ENCODE data around the gene TRAF7. TPM values are rescaled to one million over a fixed set of nuclear protein-coding genes. Genes with fewer than 3 reads are reported as not detected.

The TRAF7 gene
- total RNA-seq, 2 experiments from 2014 or later = 19.9 to 24.0 TPM

- no peaks in the 10 kb centered on the region for H3K27me3 ChIP-seq (ENCODE audit: control insufficient read depth in 1 of 2, insufficient read depth in 2 of 2, low read length in 2 of 2)
- peaks cover 14% of the 10 kb centered on the region for H3K36me3 ChIP-seq (ENCODE audit: insufficient read depth, low read length)
- intact Hi-C loops (cut with DNase I, micrococcal nuclease) = no loop called here
- H3K9me3 ChIP-seq (ENCODE audit: control insufficient read depth in 1 of 2, insufficient read depth in 1 of 2, low read length in 2 of 2) = peaks cover 0 to 11% of the 10 kb centered on the region in 2 experiments
- no peak for TF ChIP-seq CTCF (IDR thresholded peaks at IDR 0.05)
- POLR2A ChIA-PET = no interaction called here
- H3K4me1 ChIP-seq (ENCODE audit: insufficient read depth, low read length) = peaks cover 41% of the 10 kb centered on the region
- no peak overlapping the region for H3K27ac Mint-ChIP-seq
- H3K4me1 Mint-ChIP-seq (ENCODE audit: low read depth) = peaks cover 9% of the 10 kb centered on the region
- H3K9me3 Mint-ChIP-seq = no peaks in the 10 kb centered on the region
- peaks cover 4% of the 10 kb centered on the region for H3K36me3 Mint-ChIP-seq (ENCODE audit: low read depth)
- no peaks in the 10 kb centered on the region for H3K27me3 Mint-ChIP-seq
- no peak for DNase-seq
- CTCF ChIA-PET = no interaction called here
- H3K27ac ChIP-seq (ENCODE audit: low read depth in 1 of 2, low read length in 2 of 2) = no peak overlapping the region
- H3K4me3 Mint-ChIP-seq = no peak overlapping the region
- no peak for ATAC-seq (ENCODE audit: poor library complexity)
- no peak overlapping the region for H3K4me3 ChIP-seq (ENCODE audit: low read length)
Measured at GRCh38 chr16:2161911-2162310, 6.3 kb downstream of the TRAF7 start.

GRCh38 chr16:2162676-2163118 is 7.1 kb downstream of the TRAF7 start:
- Histone ChIP-seq H3K9me3 (ENCODE audit: control insufficient read depth in 1 of 2, insufficient read depth in 1 of 2, low read length in 2 of 2) (peaks cover 0 to 11% of the 10 kb centered on the region in 2 experiments), H3K27me3 (ENCODE audit: control insufficient read depth in 1 of 2, insufficient read depth in 2 of 2, low read length in 2 of 2) (no peaks in the 10 kb centered on the region), H3K4me3 (ENCODE audit: low read length) (no peak overlapping the region), H3K4me1 (ENCODE audit: insufficient read depth, low read length) (peaks cover 33% of the 10 kb centered on the region), H3K36me3 (ENCODE audit: insufficient read depth, low read length) (peaks cover 21% of the 10 kb centered on the region), H3K27ac (ENCODE audit: low read depth in 1 of 2, low read length in 2 of 2) (peak overlapping the region in 1 of 2 donors; percentile 13)
- Mint-ChIP-seq H3K27ac (peak overlapping the region; percentile 36), H3K4me1 (ENCODE audit: low read depth) (peaks cover 4% of the 10 kb centered on the region), H3K4me3 (no peak overlapping the region), H3K9me3 (no peaks in the 10 kb centered on the region), H3K27me3 (no peaks in the 10 kb centered on the region), H3K36me3 (ENCODE audit: low read depth) (peaks cover 4% of the 10 kb centered on the region)
- ChIA-PET CTCF (no interaction called here), POLR2A (no interaction called here)
- TF ChIP-seq CTCF (IDR thresholded peaks at IDR 0.05) = no peak
- intact Hi-C loops (cut with DNase I, micrococcal nuclease) = no loop called here
- ATAC-seq (ENCODE audit: poor library complexity) = no peak
- DNase-seq = no peak

- Mint-ChIP-seq H3K4me3 (no peak overlapping the region), H3K9me3 (no peaks in the 10 kb centered on the region), H3K27me3 (no peaks in the 10 kb centered on the region), H3K27ac (peak overlapping the region; percentile 36), H3K36me3 (ENCODE audit: low read depth) (peaks cover 4% of the 10 kb centered on the region), H3K4me1 (ENCODE audit: low read depth) (peaks cover 4% of the 10 kb centered on the region)
- ATAC-seq (ENCODE audit: poor library complexity) (peak; percentile 63), DNase-seq (peak in 5 of 14 experiments; percentile 19 to 72 (median 44))
- intact Hi-C loops (cut with DNase I, micrococcal nuclease) = no loop called here
- POLR2A ChIA-PET = no interaction called here
- H3K27me3 ChIP-seq (ENCODE audit: control insufficient read depth in 1 of 2, insufficient read depth in 2 of 2, low read length in 2 of 2) = no peaks in the 10 kb centered on the region
- H3K27ac ChIP-seq (ENCODE audit: low read depth in 1 of 2, low read length in 2 of 2) = peak overlapping the region in 1 of 2 donors; percentile 17
- H3K4me1 ChIP-seq (ENCODE audit: insufficient read depth, low read length) = peaks cover 27% of the 10 kb centered on the region
- H3K9me3 ChIP-seq (ENCODE audit: control insufficient read depth in 1 of 2, insufficient read depth in 1 of 2, low read length in 2 of 2) = peaks cover 0 to 11% of the 10 kb centered on the region in 2 experiments
- CTCF ChIA-PET = no interaction called here
- no peak overlapping the region for H3K4me3 ChIP-seq (ENCODE audit: low read length)
- TF ChIP-seq CTCF (IDR thresholded peaks at IDR 0.05) = no peak
- H3K36me3 ChIP-seq (ENCODE audit: insufficient read depth, low read length) = peaks cover 23% of the 10 kb centered on the region
Measured at GRCh38 chr16:2163211-2163881, 7.8 kb downstream of the TRAF7 start.

Data from CD4-positive, alpha-beta T cell (primary cell).